Lower lobe of right lung (tissue), 2 donors: ENCODE data around the gene FAM124B. TPM values are rescaled to one million over a fixed set of nuclear protein-coding genes. Genes with fewer than 3 reads are reported as not detected.
"Not testable (repeated sequence)": the region's sequence is repeated elsewhere in the genome, so short reads cannot be mapped to it uniquely, and the experiment has no call there.

Experiments
- ATAC-seq, 2 donors: fragments of 200-7000 bp; cut with Tn5 transposase; one replicate each; pipeline ENCODE4 v1.9.1; 2020 to 2022; ENCODE audit warnings: mild to moderate bottlenecking in 2 of 2, moderate library complexity in 2 of 2
- DNase-seq: peaks from one replicate; pipeline ENCODE4 v3.0.0-alpha.2; 2020
- H3K27ac ChIP-seq: fragments of 200-600 bp; one replicate; pipeline ENCODE4 v1.8.0; 2022
- H3K27me3 ChIP-seq: fragments of 200-600 bp; one replicate; pipeline ENCODE4 v1.8.0; 2022; ENCODE audit warnings: low read depth
- H3K36me3 ChIP-seq: fragments of 200-600 bp; one replicate; pipeline ENCODE4 v1.8.0; 2022; ENCODE audit warnings: mild to moderate bottlenecking
- H3K4me1 ChIP-seq: fragments of 200-600 bp; one replicate; pipeline ENCODE4 v1.8.0; 2022
- H3K4me3 ChIP-seq: fragments of 200-600 bp; one replicate; pipeline ENCODE4 v1.8.0; 2022; ENCODE audit warnings: mild to moderate bottlenecking
- H3K9me3 ChIP-seq: fragments of 200-600 bp; one replicate; pipeline ENCODE4 v1.8.0; 2022
- intact Hi-C: fragments of 100-400 bp; cut with DNase I; formaldehyde crosslinking; loops from one replicate; pipeline ENCODE4 v1.11.0; 2022
- total RNA-seq: library from RNA; stranded (reverse); fragmentation: NEBNext Ultra II Directional; extraction: Animal tissue kit (Norgen Biotek cat#: 25700); gene quantifications from one replicate; pipeline ENCODE4 v1.2.1, GENCODE V29; 2021
- TF ChIP-seq, protein P1 (sequence below): fragments of 200-600 bp; IDR thresholded peaks from one replicate; pipeline ENCODE4 v1.8.0; 2022; ENCODE audit warnings: antibody characterized with exemption, mild to moderate bottlenecking
- donor health status: DM: no; HTN: yes; CAD: no; lungs with severe emphysema.

Gene FAM124B
- total RNA-seq, 1 donor from 2014 or later, result 4.8 TPM

- intact Hi-C loops, result no loop called here
- H3K36me3 ChIP-seq, result no peaks in the 10 kb centered on the region
- ATAC-seq, result no peak
- DNase-seq, result no peak
- no peak overlapping the region for H3K4me3 ChIP-seq
- H3K27ac ChIP-seq, result no peak overlapping the region
- no peaks in the 10 kb centered on the region for H3K27me3 ChIP-seq
- no peaks in the 10 kb centered on the region for H3K9me3 ChIP-seq
- TF ChIP-seq, protein P1, sequence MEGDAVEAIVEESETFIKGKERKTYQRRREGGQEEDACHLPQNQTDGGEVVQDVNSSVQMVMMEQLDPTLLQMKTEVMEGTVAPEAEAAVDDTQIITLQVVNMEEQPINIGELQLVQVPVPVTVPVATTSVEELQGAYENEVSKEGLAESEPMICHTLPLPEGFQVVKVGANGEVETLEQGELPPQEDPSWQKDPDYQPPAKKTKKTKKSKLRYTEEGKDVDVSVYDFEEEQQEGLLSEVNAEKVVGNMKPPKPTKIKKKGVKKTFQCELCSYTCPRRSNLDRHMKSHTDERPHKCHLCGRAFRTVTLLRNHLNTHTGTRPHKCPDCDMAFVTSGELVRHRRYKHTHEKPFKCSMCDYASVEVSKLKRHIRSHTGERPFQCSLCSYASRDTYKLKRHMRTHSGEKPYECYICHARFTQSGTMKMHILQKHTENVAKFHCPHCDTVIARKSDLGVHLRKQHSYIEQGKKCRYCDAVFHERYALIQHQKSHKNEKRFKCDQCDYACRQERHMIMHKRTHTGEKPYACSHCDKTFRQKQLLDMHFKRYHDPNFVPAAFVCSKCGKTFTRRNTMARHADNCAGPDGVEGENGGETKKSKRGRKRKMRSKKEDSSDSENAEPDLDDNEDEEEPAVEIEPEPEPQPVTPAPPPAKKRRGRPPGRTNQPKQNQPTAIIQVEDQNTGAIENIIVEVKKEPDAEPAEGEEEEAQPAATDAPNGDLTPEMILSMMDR, result no peak
- no peaks in the 10 kb centered on the region for H3K4me1 ChIP-seq
These were observed 9.4 kb downstream of the FAM124B start for GRCh38 chr2:224392545-224392944.

DNA sequence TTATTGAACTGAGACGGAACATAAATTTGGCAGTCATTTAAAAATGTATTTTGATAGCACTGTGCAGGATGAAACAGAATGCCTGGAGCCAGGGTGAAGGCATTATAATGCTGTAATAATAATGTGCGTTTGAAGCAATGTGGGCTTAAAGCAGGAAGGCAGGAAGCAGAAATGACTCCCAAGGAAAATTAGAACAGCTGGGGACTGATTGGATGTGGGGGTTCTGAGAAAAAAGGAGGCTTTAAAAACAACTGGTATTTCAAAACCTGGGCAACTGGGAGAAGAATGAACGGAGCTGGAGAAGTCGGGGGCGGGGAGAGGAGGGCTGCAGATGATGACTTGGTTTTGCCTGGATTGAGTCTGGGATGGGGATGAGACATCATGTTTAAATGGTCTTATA lies 12.6 kb downstream of the FAM124B start:
- TF ChIP-seq, protein P1, result no peak
- no peak overlapping the region for H3K27ac ChIP-seq
- intact Hi-C loops, result no loop called here

DNA sequence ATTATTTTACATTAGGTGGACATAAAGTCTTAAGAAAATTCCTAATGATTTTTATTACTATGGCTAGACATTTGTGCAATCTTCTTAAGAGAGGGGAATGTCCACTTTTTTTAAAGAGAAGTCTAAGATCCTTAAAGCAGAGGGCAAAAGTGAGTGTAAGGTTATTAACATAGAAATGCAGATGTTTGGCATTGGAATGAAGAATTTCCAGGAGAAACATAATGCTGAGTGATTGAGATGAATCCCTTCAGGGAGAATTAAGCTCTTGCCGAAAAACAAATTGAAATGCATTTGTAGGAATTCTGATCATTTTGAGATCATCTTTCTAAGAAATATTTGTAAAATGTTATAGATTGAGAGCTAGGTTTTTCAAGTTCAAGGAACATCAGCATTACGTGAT lies 15.0 kb downstream of the FAM124B start:
- intact Hi-C loops, result no loop called here
- Histone ChIP-seq H3K27ac (no peak overlapping the region), H3K4me3 (no peak overlapping the region), H3K4me1 (no peaks in the 10 kb centered on the region), H3K27me3 (no peaks in the 10 kb centered on the region), H3K36me3 (no peaks in the 10 kb centered on the region), H3K9me3 (no peaks in the 10 kb centered on the region)
- DNase-seq (no peak), ATAC-seq (no peak)
- TF ChIP-seq, protein P1, result no peak

More for the DNA sequence above, 12.6 kb downstream of the FAM124B start:
- Histone ChIP-seq H3K4me3 (no peak overlapping the region), H3K27me3 (no peaks in the 10 kb centered on the region), H3K4me1 (no peaks in the 10 kb centered on the region), H3K36me3 (no peaks in the 10 kb centered on the region), H3K9me3 (no peaks in the 10 kb centered on the region)
- DNase-seq, result no peak
- no peak for ATAC-seq

DNA sequence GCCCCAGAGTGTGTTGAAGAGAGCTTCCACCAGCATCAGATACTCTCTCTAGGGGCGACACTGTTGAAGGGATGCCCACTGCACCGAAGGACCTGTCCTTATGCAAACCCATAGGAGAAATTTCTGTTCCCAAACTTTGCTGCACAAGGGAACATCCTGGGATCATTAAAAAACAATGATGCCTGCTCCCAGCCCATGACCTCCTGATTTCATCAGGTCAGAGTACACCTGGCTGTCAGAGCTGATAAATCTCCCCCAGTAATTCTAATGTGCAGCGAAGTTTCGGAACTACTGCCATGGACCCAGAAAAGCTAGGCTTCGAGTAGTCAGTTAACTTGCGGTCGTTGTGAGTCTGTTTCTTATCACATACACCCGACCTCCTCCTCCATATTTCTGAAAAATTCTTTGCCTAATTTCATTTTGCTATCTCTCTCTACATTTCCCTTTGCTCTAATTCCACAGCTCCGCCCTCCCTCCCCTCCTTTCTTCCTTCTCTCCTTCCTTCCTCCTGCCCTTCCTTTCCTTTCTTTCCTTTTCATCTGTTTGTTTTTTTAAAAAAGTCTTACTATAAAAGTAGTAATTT lies 18.8 kb downstream of the FAM124B start:
- Histone ChIP-seq H3K4me1 (no peaks in the 10 kb centered on the region), H3K27me3 (no peaks in the 10 kb centered on the region), H3K4me3 (no peak overlapping the region), H3K9me3 (no peaks in the 10 kb centered on the region), H3K36me3 (no peaks in the 10 kb centered on the region), H3K27ac (no peak overlapping the region)
- no peak for ATAC-seq
- TF ChIP-seq, protein P1, result no peak
- intact Hi-C loops, result no loop called here
- no peak for DNase-seq

GRCh38 chr2:224382280-224382647 lies 19.6 kb downstream of the FAM124B start:
- intact Hi-C loops, H3K4me3 ChIP-seq, H3K4me1 ChIP-seq, DNase-seq, H3K36me3 ChIP-seq, H3K9me3 ChIP-seq, H3K27me3 ChIP-seq, H3K27ac ChIP-seq, ATAC-seq: not testable (repeated sequence)

- Histone ChIP-seq H3K27me3 (no peaks in the 10 kb centered on the region), H3K36me3 (no peaks in the 10 kb centered on the region), H3K9me3 (no peaks in the 10 kb centered on the region), H3K4me3 (no peak overlapping the region), H3K4me1 (peaks cover 7% of the 10 kb centered on the region), H3K27ac (no peak overlapping the region)
- TF ChIP-seq, protein P1, result no peak
- no peak for ATAC-seq
- intact Hi-C loops, result no loop called here
- DNase-seq, result no peak
These were observed 20.2 kb downstream of the FAM124B start for GRCh38 chr2:224381521-224382279.
